Epithelial cell of esophagus (primary cell): ENCODE measurements around the gene IQGAP2.
A peak's percentile ranks its signal among the peaks of the same experiment; 100 is the strongest.
"Not testable (repeated sequence)": the region's sequence is repeated elsewhere in the genome, so short reads cannot be mapped to it uniquely, and the experiment has no call there.

Experiments used
- DNase-seq: peaks from one replicate; pipeline ENCODE4 v3.0.0; 2010; ENCODE audit warnings: low read depth
- H3K4me3 ChIP-seq: 2 replicates; pipeline ENCODE4 v1.5.1; 2011; ENCODE audit warnings: mild to moderate bottlenecking, low read length, control low read depth
- TF ChIP-seq, protein P1 (sequence below): IDR thresholded peaks from 2 replicates; pipeline ENCODE4 v1.5.1; 2011; ENCODE audit warnings: low read depth, mild to moderate bottlenecking, low read length, control low read depth, inconsistent platforms; ENCODE audit not compliant: insufficient read depth; ENCODE audit errors: missing control alignments

Gene IQGAP2

DNA sequence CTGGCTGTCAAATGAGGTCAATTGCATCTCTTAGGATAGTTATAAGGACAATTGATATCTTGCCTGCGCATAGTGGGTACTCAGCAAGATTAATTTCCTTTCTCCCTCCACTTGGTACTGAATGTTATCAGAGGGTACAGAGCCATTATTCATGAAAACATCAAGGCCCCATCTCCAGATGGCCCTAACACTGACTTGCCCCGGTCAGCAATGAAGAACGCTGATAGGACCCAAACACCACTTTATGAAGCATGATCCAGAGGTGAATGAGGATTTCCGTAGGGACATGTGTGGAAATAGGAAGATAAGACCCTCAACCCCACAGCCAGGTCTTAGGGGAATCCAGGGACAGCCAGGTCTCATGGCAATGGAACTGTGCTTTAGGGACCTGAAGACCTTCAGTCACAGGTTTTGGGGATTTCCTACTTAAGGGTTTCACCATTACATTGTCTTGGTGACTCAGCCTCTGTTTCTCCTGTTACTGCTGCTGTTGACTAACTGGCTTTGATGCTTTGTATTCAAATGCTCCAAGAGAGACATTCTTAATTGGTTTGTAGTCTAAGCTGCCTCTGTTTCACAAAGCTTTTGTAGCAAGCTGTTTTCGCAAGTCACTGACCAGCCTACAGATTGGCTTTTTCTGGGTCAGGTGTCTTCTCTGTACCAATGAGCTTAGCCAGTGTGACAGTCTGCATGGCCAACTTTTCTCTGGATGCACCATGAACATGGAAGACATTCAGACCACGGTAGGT lies 35.3 kb upstream of the IQGAP2 start:
- TF ChIP-seq, protein P1, sequence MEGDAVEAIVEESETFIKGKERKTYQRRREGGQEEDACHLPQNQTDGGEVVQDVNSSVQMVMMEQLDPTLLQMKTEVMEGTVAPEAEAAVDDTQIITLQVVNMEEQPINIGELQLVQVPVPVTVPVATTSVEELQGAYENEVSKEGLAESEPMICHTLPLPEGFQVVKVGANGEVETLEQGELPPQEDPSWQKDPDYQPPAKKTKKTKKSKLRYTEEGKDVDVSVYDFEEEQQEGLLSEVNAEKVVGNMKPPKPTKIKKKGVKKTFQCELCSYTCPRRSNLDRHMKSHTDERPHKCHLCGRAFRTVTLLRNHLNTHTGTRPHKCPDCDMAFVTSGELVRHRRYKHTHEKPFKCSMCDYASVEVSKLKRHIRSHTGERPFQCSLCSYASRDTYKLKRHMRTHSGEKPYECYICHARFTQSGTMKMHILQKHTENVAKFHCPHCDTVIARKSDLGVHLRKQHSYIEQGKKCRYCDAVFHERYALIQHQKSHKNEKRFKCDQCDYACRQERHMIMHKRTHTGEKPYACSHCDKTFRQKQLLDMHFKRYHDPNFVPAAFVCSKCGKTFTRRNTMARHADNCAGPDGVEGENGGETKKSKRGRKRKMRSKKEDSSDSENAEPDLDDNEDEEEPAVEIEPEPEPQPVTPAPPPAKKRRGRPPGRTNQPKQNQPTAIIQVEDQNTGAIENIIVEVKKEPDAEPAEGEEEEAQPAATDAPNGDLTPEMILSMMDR: no peak
- peak; percentile 93 for DNase-seq
- H3K4me3 ChIP-seq: no peak overlapping the region

DNA sequence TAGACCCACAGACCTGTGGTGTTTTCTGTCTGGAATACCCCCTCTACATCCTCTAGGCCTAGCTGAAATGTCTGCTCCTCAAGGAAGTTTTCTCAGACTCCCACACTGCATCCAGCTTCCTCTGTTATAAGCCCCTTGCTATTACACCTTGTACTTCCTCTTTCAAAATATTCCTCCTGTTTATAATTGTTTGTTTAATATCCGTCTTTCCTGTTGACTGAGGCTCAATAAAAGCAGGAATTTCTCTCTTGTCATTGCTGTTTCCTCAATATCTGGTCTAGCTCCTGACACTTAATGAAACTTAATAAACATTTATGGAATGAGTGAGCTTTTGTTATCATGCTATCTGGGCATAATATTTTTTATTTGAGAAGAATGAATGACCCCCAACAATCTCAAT lies 34.1 kb upstream of the IQGAP2 start:
- H3K4me3 ChIP-seq: no peak overlapping the region
- no peak for DNase-seq
- TF ChIP-seq, protein P1: no peak

GRCh38 chr5:76369668-76370067 lies 33.4 kb upstream of the IQGAP2 start:
- H3K4me3 ChIP-seq, DNase-seq: not testable (repeated sequence)

GRCh38 chr5:76371960-76372322 lies 31.1 kb upstream of the IQGAP2 start:
- no peak overlapping the region for H3K4me3 ChIP-seq
- peak; percentile 42 for DNase-seq
- TF ChIP-seq, protein P1: no peak

DNA sequence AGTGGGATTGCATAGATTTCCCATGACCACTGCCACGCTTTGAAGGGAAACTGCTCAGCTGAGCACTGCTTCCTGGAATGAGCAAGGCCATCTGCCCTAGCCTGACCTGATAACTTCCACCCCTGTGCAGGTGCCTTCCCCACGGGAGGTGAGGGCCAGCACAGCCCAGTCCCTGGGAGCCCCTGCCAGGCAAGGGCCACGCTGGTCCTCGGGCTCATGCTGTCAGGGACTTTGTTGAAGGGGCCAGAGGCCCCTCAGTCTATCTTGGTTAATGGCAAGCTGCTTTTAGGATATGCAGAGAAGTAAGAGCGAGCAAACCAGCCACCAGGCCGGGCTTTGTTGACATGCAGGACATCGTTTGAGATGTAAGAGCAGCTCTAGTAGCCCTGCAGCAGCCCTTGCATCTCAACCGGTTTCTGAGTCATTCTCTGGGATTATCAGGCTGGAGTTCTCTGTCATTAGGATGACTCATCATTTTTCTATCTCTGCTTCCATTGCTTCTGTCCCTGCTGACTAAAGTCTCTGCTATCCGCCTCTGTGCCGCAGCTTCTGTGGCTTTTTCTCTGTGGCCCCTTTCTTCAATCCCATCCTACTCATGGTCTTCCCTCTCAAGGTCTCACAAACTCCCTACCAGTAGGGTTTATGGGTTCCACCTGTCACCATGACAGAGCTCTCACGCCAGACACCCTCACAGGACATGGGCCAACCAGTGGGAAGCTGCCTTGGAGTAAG lies 30.6 kb upstream of the IQGAP2 start:
- TF ChIP-seq, protein P1: no peak
- no peak overlapping the region for H3K4me3 ChIP-seq
- peak; percentile 97 for DNase-seq

DNA sequence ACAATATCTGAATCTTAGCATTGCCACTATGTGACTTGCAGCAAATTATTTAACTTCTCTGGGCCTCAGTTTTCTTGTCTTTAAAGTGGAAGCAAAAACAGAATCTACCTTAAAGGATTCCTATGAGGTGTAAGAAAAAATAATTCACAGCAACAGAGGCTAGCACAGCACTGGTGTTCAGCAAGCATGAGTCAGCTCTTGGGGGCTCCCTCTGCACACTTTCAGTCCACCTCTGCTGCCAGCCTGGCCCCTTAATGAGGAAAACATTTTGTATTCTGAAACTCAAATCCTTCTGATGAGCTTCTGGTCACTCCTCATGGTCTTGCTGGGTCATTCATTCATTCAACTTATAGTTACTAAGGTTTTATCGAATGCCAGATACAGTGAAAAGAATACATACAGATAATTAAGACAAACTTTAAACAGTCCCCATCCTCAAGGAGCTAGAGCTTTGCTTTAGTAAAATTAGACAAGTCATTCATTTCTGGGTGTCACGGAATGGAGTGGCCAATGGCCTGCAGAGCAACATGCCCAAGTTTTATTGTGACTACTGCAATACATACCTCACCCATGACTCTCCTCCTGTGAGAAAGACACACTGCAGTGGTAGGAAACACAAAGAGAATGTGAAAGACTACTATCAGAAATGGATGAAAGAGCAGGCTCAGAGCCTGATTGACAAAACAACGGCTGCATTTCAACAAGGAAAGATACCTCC lies 26.8 kb upstream of the IQGAP2 start:
- H3K4me3 ChIP-seq: no peak overlapping the region
- peak; percentile 36 for DNase-seq
- TF ChIP-seq, protein P1: no peak

DNA sequence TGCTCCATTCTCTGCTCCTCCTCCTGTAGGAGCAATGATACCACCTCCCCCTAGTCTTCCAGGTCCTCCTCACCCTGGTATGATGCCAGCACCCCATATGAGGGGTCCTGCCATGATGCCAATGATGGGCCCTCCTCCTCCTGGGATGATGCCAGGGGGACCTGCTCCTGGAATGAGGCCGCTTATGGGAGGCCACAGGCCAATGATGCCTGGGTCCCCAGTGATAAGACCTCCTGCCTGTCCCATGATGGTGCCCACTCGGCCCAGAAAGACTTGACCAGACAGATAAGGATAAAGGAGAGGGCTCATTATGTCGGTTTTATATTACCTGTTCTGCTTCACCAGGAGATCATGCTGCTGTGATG lies 26.2 kb upstream of the IQGAP2 start:
- DNase-seq: no peak
- no peak overlapping the region for H3K4me3 ChIP-seq
- TF ChIP-seq, protein P1: no peak
